WTC11 (cell line): ENCODE data around the gene PIK3R2. TPM values are rescaled to one million over a fixed set of nuclear protein-coding genes. Genes with fewer than 3 reads are reported as not detected.

Experiments
- ATAC-seq: fragments of 200-7000 bp; cut with Tn5 transposase; 2 replicates; pipeline ENCODE4 v1.10.0; 2021; ENCODE audit warnings: mild to moderate bottlenecking, moderate library complexity
- CTCF ChIA-PET: fragments of 300-600 bp; sonication (Branson Sonifier 250); formaldehyde crosslinking; loops from one replicate; lab custom pipeline; 2021; ENCODE audit warnings: antibody characterized with exemption; lab: Charles Lee
- POLR2A ChIA-PET: fragments of 350-600 bp; sonication (Branson Sonifier 250); formaldehyde crosslinking; loops from one replicate; lab custom pipeline; 2021; ENCODE audit warnings: antibody characterized with exemption; lab: Charles Lee
- DNase-seq: peaks from one replicate; pipeline ENCODE4 v3.0.0; 2021; ENCODE audit warnings: low spot score
- H3K27ac Mint-ChIP-seq: 2 replicates; pipeline ENCODE4 v1.8.0; 2021; ENCODE audit warnings: mixed read lengths
- H3K27me3 Mint-ChIP-seq: 2 replicates; pipeline ENCODE4 v1.8.0; 2021; ENCODE audit warnings: low read depth, mild to moderate bottlenecking, moderate library complexity, mixed read lengths
- H3K36me3 Mint-ChIP-seq: 2 replicates; pipeline ENCODE4 v1.8.0; 2021; ENCODE audit warnings: mixed read lengths
- H3K4me1 Mint-ChIP-seq: 2 replicates; pipeline ENCODE4 v1.8.0; 2022; ENCODE audit warnings: mixed read lengths
- H3K4me3 Mint-ChIP-seq: 2 replicates; pipeline ENCODE4 v1.8.0; 2021; ENCODE audit warnings: mild to moderate bottlenecking, moderate library complexity, mixed read lengths
- H3K9me3 Mint-ChIP-seq: 2 replicates; pipeline ENCODE4 v1.8.0; 2021; ENCODE audit warnings: mixed read lengths
- ATF3 ChIP-seq: sonication (generic); formaldehyde crosslinking; conservative IDR thresholded peaks from 2 replicates; pipeline ENCODE4 v1.8.1; 2022; ENCODE audit warnings: mild to moderate bottlenecking, missing genetic modification reagents
- ELF4 ChIP-seq: sonication (generic); formaldehyde crosslinking; IDR thresholded peaks from 2 replicates; pipeline ENCODE4 v1.8.1; 2022; ENCODE audit warnings: low read depth, mild to moderate bottlenecking, moderate library complexity, missing genetic modification reagents
- FOXJ3 ChIP-seq: sonication (generic); formaldehyde crosslinking; IDR thresholded peaks from 2 replicates; pipeline ENCODE4 v1.9.0; 2021; ENCODE audit warnings: missing genetic modification reagents, mild to moderate bottlenecking, borderline replicate concordance
- GABPB1 ChIP-seq: sonication (generic); formaldehyde crosslinking; IDR thresholded peaks from 2 replicates; pipeline ENCODE4 v1.8.1; 2023; ENCODE audit warnings: mild to moderate bottlenecking, missing genetic modification reagents
- GRHL2 ChIP-seq: fragments of 250-450 bp; sonication (Bioruptor Pico); IDR thresholded peaks from 2 replicates; pipeline ENCODE4 v1.8.0; 2022; ENCODE audit warnings: mild to moderate bottlenecking, moderate library complexity; ENCODE audit not compliant: insufficient replicate concordance, severe bottlenecking
- MXD4 ChIP-seq: fragments of 250-450 bp; sonication (Bioruptor Pico); IDR thresholded peaks from 2 replicates; pipeline ENCODE4 v1.8.0; 2021; ENCODE audit warnings: mild to moderate bottlenecking, moderate library complexity, borderline replicate concordance
- NFATC4 ChIP-seq: fragments of 250-450 bp; sonication (Bioruptor Pico); IDR thresholded peaks from 2 replicates; pipeline ENCODE4 v1.9.0; 2021; ENCODE audit warnings: mild to moderate bottlenecking
- STAT6 ChIP-seq: sonication (generic); formaldehyde crosslinking; conservative IDR thresholded peaks from 2 replicates; pipeline ENCODE4 v1.8.1; 2023; ENCODE audit warnings: mild to moderate bottlenecking, low read depth, missing genetic modification reagents, moderate library complexity
- ZNF263 ChIP-seq: sonication (generic); formaldehyde crosslinking; IDR thresholded peaks from 2 replicates; pipeline ENCODE4 v1.8.1; 2022; ENCODE audit warnings: low read depth, mild to moderate bottlenecking, moderate library complexity, missing genetic modification reagents
- ZNF281 ChIP-seq: sonication (generic); formaldehyde crosslinking; IDR thresholded peaks from 2 replicates; pipeline ENCODE4 v1.8.0; 2023; ENCODE audit warnings: mild to moderate bottlenecking, missing genetic modification reagents
- ZNF317 ChIP-seq: sonication (generic); formaldehyde crosslinking; IDR thresholded peaks from 2 replicates; pipeline ENCODE4 v1.8.1; 2023; ENCODE audit warnings: low read depth, mild to moderate bottlenecking, moderate library complexity, missing genetic modification reagents, borderline replicate concordance
- ZNF671 ChIP-seq: fragments of 250-450 bp; sonication (Bioruptor Pico); IDR thresholded peaks from 2 replicates; pipeline ENCODE4 v1.8.0; 2021; ENCODE audit warnings: mild to moderate bottlenecking
- total RNA-seq: library from RNA; stranded (reverse); gene quantifications from 3 replicates; pipeline ENCODE4 v1.2.3, GENCODE V29; 2021
- TF ChIP-seq, protein P1 (sequence below): fragments of 250-450 bp; sonication (Bioruptor Pico); IDR thresholded peaks from 2 replicates; pipeline ENCODE4 v1.9.0; 2021; ENCODE audit warnings: moderate library complexity, mild to moderate bottlenecking, inconsistent platforms, borderline replicate concordance
- TF ChIP-seq, protein P2 (sequence below): sonication (generic); formaldehyde crosslinking; IDR thresholded peaks from 2 replicates; pipeline ENCODE4 v1.8.0; 2023; ENCODE audit warnings: missing genetic modification reagents
- TF ChIP-seq, protein P3 (sequence below): sonication (generic); formaldehyde crosslinking; IDR thresholded peaks from 2 replicates; pipeline ENCODE4 v1.8.0; 2022; ENCODE audit warnings: mild to moderate bottlenecking, missing genetic modification reagents
- TF ChIP-seq, protein P4 (sequence below): sonication (generic); formaldehyde crosslinking; IDR thresholded peaks from 2 replicates; pipeline ENCODE4 v1.8.1; 2023; ENCODE audit warnings: mild to moderate bottlenecking, missing genetic modification reagents, borderline replicate concordance
- TF ChIP-seq, protein P5 (sequence below): fragments of 250-450 bp; sonication (Bioruptor Pico); IDR thresholded peaks from 2 replicates; pipeline ENCODE4 v1.9.0; 2021; ENCODE audit warnings: mild to moderate bottlenecking

Gene PIK3R2
- total RNA-seq, 1 experiment from 2014 or later = 56.9 TPM

GRCh38 chr19:18122424-18122823 is 30.5 kb upstream of the PIK3R2 start:
- peaks cover 9% of the 10 kb centered on the region for H3K27me3 Mint-ChIP-seq
- H3K27ac Mint-ChIP-seq = no peak overlapping the region

More at GRCh38 chr19:18122424-18122823, 30.5 kb upstream of the PIK3R2 start:
- ChIA-PET CTCF (interaction anchor here (2.8 kb wide), 1 partner anchor 9 kb away, joined by 12 read pairs; no protein-coding TSS in a partner anchor), POLR2A (no interaction called here)
- Mint-ChIP-seq H3K4me3 (no peak overlapping the region), H3K4me1 (peaks cover 22% of the 10 kb centered on the region), H3K9me3 (no peaks in the 10 kb centered on the region), H3K36me3 (peaks cover 10% of the 10 kb centered on the region)
- TF ChIP-seq GABPB1 (CRISPR knock-in tag) (no peak), ZNF671 (CRISPR knock-in tag) (no peak), ZNF281 (CRISPR knock-in tag) (no peak), ZNF317 (CRISPR knock-in tag) (no peak), GRHL2 (CRISPR knock-in tag) (no peak), ELF4 (CRISPR knock-in tag) (no peak), MXD4 (CRISPR knock-in tag) (no peak), ATF3 (CRISPR knock-in tag) (no peak), NFATC4 (CRISPR knock-in tag) (no peak), STAT6 (CRISPR knock-in tag) (no peak), FOXJ3 (no peak), ZNF263 (CRISPR knock-in tag) (no peak)
- TF ChIP-seq, protein P1, sequence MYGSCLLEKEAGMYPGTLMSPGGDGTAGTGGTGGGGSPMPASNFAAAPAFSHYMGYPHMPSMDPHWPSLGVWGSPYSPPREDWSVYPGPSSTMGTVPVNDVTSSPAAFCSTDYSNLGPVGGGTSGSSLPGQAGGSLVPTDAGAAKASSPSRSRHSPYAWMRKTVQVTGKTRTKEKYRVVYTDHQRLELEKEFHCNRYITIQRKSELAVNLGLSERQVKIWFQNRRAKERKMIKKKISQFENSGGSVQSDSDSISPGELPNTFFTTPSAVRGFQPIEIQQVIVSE (CRISPR knock-in tag) = no peak
- TF ChIP-seq, protein P2, sequence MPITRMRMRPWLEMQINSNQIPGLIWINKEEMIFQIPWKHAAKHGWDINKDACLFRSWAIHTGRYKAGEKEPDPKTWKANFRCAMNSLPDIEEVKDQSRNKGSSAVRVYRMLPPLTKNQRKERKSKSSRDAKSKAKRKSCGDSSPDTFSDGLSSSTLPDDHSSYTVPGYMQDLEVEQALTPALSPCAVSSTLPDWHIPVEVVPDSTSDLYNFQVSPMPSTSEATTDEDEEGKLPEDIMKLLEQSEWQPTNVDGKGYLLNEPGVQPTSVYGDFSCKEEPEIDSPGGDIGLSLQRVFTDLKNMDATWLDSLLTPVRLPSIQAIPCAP = no peak
- TF ChIP-seq, protein P3, sequence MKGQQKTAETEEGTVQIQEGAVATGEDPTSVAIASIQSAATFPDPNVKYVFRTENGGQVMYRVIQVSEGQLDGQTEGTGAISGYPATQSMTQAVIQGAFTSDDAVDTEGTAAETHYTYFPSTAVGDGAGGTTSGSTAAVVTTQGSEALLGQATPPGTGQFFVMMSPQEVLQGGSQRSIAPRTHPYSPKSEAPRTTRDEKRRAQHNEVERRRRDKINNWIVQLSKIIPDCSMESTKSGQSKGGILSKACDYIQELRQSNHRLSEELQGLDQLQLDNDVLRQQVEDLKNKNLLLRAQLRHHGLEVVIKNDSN (CRISPR knock-in tag) = no peak
- TF ChIP-seq, protein P4, sequence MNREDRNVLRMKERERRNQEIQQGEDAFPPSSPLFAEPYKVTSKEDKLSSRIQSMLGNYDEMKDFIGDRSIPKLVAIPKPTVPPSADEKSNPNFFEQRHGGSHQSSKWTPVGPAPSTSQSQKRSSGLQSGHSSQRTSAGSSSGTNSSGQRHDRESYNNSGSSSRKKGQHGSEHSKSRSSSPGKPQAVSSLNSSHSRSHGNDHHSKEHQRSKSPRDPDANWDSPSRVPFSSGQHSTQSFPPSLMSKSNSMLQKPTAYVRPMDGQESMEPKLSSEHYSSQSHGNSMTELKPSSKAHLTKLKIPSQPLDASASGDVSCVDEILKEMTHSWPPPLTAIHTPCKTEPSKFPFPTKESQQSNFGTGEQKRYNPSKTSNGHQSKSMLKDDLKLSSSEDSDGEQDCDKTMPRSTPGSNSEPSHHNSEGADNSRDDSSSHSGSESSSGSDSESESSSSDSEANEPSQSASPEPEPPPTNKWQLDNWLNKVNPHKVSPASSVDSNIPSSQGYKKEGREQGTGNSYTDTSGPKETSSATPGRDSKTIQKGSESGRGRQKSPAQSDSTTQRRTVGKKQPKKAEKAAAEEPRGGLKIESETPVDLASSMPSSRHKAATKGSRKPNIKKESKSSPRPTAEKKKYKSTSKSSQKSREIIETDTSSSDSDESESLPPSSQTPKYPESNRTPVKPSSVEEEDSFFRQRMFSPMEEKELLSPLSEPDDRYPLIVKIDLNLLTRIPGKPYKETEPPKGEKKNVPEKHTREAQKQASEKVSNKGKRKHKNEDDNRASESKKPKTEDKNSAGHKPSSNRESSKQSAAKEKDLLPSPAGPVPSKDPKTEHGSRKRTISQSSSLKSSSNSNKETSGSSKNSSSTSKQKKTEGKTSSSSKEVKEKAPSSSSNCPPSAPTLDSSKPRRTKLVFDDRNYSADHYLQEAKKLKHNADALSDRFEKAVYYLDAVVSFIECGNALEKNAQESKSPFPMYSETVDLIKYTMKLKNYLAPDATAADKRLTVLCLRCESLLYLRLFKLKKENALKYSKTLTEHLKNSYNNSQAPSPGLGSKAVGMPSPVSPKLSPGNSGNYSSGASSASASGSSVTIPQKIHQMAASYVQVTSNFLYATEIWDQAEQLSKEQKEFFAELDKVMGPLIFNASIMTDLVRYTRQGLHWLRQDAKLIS = no peak
- TF ChIP-seq, protein P5, sequence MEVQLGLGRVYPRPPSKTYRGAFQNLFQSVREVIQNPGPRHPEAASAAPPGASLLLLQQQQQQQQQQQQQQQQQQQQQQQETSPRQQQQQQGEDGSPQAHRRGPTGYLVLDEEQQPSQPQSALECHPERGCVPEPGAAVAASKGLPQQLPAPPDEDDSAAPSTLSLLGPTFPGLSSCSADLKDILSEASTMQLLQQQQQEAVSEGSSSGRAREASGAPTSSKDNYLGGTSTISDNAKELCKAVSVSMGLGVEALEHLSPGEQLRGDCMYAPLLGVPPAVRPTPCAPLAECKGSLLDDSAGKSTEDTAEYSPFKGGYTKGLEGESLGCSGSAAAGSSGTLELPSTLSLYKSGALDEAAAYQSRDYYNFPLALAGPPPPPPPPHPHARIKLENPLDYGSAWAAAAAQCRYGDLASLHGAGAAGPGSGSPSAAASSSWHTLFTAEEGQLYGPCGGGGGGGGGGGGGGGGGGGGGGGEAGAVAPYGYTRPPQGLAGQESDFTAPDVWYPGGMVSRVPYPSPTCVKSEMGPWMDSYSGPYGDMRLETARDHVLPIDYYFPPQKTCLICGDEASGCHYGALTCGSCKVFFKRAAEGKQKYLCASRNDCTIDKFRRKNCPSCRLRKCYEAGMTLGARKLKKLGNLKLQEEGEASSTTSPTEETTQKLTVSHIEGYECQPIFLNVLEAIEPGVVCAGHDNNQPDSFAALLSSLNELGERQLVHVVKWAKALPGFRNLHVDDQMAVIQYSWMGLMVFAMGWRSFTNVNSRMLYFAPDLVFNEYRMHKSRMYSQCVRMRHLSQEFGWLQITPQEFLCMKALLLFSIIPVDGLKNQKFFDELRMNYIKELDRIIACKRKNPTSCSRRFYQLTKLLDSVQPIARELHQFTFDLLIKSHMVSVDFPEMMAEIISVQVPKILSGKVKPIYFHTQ = no peak
- DNase-seq (no peak), ATAC-seq (no peak)
